Measurements from ENCODE around the gene CTNNA1.
A peak's percentile ranks its signal among the peaks of the same experiment; 100 is the strongest.

Gene CTNNA1

DNA sequence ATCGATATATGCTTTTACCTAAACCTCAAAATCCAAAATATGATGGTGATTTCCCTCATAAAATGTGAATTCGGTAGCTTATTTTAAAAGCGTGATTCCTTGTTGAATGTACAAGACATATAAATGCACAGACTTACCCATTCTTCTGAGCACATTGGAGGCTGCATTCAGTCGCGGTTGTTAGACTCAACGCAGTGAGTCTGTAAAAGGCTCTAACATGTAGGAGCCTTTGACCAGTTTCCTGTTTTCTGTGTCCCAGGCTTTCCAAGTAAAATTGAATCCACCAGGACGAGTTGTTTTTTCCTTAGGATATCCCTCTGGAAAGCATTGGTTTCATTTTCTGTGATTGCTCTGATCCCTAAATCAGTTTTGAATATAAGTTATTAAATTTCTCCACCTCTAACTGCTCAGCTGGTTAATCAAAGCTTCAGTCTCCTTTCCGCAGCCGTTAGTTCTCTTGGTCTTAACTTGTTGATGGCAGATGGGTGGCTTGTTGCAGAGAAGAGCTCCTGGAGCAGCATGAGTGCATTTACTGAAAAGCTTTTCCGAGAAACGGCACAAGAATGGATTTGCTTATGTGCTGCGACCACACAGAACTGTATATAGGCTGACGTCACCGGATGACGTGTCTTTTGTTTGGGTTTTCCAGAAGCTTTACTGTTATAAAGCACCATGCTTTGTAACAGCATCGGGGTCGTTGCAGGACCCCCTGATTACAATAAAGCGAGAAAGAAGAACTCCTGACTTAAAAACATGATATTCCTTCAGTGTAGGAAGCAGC lies 121.7 kb downstream of the CTNNA1 start, which contains the start of gene LRRTM2 (continued):
- TF ChIP-seq ZBTB21 (tag by site-specific recombination; IDR thresholded peaks at IDR 0.05) (peak; percentile 97), ZNF266 (tag by site-specific recombination; IDR thresholded peaks at IDR 0.05; ENCODE audit: low read depth) (no peak), ZNF707 (tag by site-specific recombination; IDR thresholded peaks at IDR 0.05) (no peak), RBAK (tag by site-specific recombination; IDR thresholded peaks at IDR 0.05) (no peak), GLIS1 (tag by site-specific recombination; IDR thresholded peaks at IDR 0.05) (peak; percentile 19; the same call in 1 of the 2 replicates), ZSCAN16 (tag by site-specific recombination; IDR thresholded peaks at IDR 0.05) (no peak), ZNF112 (tag by site-specific recombination; IDR thresholded peaks at IDR 0.05) (no peak), ZNF837 (tag by site-specific recombination; IDR thresholded peaks at IDR 0.05) (no peak), GFI1B (tag by site-specific recombination; IDR thresholded peaks at IDR 0.05) (no peak), ZNF221 (tag by site-specific recombination; IDR thresholded peaks at IDR 0.05; ENCODE audit: borderline replicate concordance) (no peak), ZBTB20 (tag by site-specific recombination; IDR thresholded peaks at IDR 0.05) (no peak), ZNF121 (tag by site-specific recombination; IDR thresholded peaks at IDR 0.05) (no peak), ZNF776 (tag by site-specific recombination; IDR thresholded peaks at IDR 0.05; ENCODE audit: borderline replicate concordance) (no peak), ZNF558 (tag by site-specific recombination; IDR thresholded peaks at IDR 0.05) (no peak), ZNF394 (tag by site-specific recombination; IDR thresholded peaks at IDR 0.05; ENCODE audit: borderline replicate concordance) (peak; percentile 54; the same call in 1 of the 2 replicates), ZNF510 (tag by site-specific recombination; IDR thresholded peaks at IDR 0.05; ENCODE audit: insufficient replicate concordance) (no peak), ZBTB48 (tag by site-specific recombination; IDR thresholded peaks at IDR 0.05) (no peak), ZNF571 (tag by site-specific recombination; IDR thresholded peaks at IDR 0.05) (no peak), SCRT2 (tag by site-specific recombination; IDR thresholded peaks at IDR 0.05) (peak; percentile 98), ZNF600 (tag by site-specific recombination; IDR thresholded peaks at IDR 0.05) (peak; percentile 91), ZNF341 (tag by site-specific recombination; IDR thresholded peaks at IDR 0.05; ENCODE audit: low read depth) (peak; percentile 87), ZNF521 (tag by site-specific recombination; IDR thresholded peaks at IDR 0.05) (no peak), SCRT1 (tag by site-specific recombination; IDR thresholded peaks at IDR 0.05; ENCODE audit: borderline replicate concordance) (peak; percentile 86)
- TF ChIP-seq, protein P1, sequence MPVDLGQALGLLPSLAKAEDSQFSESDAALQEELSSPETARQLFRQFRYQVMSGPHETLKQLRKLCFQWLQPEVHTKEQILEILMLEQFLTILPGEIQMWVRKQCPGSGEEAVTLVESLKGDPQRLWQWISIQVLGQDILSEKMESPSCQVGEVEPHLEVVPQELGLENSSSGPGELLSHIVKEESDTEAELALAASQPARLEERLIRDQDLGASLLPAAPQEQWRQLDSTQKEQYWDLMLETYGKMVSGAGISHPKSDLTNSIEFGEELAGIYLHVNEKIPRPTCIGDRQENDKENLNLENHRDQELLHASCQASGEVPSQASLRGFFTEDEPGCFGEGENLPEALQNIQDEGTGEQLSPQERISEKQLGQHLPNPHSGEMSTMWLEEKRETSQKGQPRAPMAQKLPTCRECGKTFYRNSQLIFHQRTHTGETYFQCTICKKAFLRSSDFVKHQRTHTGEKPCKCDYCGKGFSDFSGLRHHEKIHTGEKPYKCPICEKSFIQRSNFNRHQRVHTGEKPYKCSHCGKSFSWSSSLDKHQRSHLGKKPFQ (tag by site-specific recombination; IDR thresholded peaks at IDR 0.05) = no peak
- TF ChIP-seq, protein P2, sequence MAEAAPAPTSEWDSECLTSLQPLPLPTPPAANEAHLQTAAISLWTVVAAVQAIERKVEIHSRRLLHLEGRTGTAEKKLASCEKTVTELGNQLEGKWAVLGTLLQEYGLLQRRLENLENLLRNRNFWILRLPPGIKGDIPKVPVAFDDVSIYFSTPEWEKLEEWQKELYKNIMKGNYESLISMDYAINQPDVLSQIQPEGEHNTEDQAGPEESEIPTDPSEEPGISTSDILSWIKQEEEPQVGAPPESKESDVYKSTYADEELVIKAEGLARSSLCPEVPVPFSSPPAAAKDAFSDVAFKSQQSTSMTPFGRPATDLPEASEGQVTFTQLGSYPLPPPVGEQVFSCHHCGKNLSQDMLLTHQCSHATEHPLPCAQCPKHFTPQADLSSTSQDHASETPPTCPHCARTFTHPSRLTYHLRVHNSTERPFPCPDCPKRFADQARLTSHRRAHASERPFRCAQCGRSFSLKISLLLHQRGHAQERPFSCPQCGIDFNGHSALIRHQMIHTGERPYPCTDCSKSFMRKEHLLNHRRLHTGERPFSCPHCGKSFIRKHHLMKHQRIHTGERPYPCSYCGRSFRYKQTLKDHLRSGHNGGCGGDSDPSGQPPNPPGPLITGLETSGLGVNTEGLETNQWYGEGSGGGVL (tag by site-specific recombination; IDR thresholded peaks at IDR 0.05) = no peak
- TF ChIP-seq, protein P3, sequence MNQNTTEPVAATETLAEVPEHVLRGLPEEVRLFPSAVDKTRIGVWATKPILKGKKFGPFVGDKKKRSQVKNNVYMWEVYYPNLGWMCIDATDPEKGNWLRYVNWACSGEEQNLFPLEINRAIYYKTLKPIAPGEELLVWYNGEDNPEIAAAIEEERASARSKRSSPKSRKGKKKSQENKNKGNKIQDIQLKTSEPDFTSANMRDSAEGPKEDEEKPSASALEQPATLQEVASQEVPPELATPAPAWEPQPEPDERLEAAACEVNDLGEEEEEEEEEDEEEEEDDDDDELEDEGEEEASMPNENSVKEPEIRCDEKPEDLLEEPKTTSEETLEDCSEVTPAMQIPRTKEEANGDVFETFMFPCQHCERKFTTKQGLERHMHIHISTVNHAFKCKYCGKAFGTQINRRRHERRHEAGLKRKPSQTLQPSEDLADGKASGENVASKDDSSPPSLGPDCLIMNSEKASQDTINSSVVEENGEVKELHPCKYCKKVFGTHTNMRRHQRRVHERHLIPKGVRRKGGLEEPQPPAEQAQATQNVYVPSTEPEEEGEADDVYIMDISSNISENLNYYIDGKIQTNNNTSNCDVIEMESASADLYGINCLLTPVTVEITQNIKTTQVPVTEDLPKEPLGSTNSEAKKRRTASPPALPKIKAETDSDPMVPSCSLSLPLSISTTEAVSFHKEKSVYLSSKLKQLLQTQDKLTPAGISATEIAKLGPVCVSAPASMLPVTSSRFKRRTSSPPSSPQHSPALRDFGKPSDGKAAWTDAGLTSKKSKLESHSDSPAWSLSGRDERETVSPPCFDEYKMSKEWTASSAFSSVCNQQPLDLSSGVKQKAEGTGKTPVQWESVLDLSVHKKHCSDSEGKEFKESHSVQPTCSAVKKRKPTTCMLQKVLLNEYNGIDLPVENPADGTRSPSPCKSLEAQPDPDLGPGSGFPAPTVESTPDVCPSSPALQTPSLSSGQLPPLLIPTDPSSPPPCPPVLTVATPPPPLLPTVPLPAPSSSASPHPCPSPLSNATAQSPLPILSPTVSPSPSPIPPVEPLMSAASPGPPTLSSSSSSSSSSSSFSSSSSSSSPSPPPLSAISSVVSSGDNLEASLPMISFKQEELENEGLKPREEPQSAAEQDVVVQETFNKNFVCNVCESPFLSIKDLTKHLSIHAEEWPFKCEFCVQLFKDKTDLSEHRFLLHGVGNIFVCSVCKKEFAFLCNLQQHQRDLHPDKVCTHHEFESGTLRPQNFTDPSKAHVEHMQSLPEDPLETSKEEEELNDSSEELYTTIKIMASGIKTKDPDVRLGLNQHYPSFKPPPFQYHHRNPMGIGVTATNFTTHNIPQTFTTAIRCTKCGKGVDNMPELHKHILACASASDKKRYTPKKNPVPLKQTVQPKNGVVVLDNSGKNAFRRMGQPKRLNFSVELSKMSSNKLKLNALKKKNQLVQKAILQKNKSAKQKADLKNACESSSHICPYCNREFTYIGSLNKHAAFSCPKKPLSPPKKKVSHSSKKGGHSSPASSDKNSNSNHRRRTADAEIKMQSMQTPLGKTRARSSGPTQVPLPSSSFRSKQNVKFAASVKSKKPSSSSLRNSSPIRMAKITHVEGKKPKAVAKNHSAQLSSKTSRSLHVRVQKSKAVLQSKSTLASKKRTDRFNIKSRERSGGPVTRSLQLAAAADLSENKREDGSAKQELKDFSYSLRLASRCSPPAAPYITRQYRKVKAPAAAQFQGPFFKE (tag by site-specific recombination; IDR thresholded peaks at IDR 0.05; ENCODE audit: borderline replicate concordance) = no peak
- TF ChIP-seq, protein P4, sequence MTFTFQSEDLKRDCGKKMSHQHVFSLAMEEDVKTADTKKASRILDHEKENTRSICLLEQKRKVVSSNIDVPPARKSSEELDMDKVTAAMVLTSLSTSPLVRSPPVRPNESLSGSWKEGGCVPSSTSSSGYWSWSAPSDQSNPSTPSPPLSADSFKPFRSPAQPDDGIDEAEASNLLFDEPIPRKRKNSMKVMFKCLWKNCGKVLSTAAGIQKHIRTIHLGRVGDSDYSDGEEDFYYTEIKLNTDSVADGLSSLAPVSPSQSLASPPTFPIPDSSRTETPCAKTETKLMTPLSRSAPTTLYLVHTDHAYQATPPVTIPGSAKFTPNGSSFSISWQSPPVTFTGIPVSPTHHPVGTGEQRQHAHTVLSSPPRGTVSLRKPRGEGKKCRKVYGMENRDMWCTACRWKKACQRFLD (tag by site-specific recombination; IDR thresholded peaks at IDR 0.05) = no peak

Data from HEK293 (cell line).